ENCODE data around the gene OCA2.

- TF ChIP-seq EZH2phosphoT487 (IDR thresholded peaks at IDR 0.05; ENCODE audit: insufficient read depth, low read depth) (no peak), EZH2 (IDR thresholded peaks at IDR 0.05; ENCODE audit: insufficient read depth, poor library complexity, severe bottlenecking) (no peak)
Measured at GRCh38 chr15:28132524-28133275, 33.6 kb upstream of the OCA2 start.

Data from GM23248 (cell line).